HK-2 (cell line): ENCODE data around the gene RNF215.

Source experiments
- DNase-seq: peaks from one replicate; pipeline ENCODE4 v3.0.0-alpha.2; 2018; ENCODE audit not compliant: unreplicated experiment

RNF215 gene

DNA sequence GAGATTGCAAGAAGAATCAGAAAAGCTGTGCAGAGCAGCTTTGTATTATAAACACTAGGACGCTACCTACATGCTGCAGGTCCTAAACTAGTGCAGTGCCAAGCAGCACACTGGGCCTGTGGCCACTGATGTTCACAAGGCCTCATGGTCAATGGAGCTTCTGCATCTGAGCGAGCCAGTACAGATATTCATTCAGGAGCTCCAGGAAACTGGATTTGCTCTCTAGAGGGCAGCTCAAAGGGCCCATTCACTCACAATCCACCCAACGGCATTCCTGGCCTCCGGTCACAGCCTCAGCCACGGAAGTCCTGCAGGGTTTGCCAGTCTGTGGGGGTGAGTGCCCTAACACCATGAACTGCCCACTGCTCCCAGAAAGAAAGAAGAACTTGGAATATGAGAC is 54.7 kb downstream of the RNF215 start:
- DNase-seq, result no peak
